OCI-LY1 (cell line): ENCODE data around the gene PRDX6.

Source experiments
- EZH2 ChIP-seq: fragments of 200-600 bp; sonication (generic), shearing (Covaris generic); IDR thresholded peaks from 2 replicates; pipeline ENCODE4 v1.8.0; 2017; ENCODE audit warnings: borderline replicate concordance, mixed run types, mild to moderate bottlenecking, antibody characterized with exemption, low read length, moderate library complexity, mixed read lengths
- TF ChIP-seq, protein P1 (sequence below): fragments of 200-600 bp; sonication (generic), shearing (Covaris generic); IDR thresholded peaks from 2 replicates; pipeline ENCODE4 v1.5.1; 2017; ENCODE audit warnings: mild to moderate bottlenecking, antibody characterized with exemption, low read length, moderate library complexity, mixed read lengths

DNA sequence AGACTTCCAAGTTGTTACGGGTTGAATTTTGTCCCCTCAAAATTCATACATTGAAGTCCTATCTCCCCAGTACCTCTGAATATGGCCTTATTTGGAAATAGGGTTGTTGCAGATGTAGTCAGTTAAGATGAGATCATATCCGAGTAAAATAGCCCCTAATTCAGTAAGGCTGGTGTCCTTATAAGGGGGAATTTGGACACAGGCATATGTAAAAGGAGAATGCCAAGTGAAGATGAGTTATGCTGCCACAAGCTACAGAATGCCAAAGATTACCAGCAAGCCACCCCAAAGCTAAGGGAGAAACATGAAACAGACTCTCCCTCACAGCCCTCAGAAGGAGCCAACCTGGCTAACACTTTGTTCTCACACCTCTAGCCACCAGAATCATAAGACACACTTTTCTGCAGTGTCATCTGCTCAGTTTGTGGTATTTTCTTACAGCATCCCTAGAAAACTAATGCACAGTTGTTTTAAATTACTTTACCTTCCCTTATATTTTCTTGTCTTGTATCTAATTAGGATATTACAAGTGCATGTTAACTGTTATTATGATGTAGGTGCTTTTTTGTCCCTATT is 43.3 kb upstream of the PRDX6 start:
- TF ChIP-seq EZH2: no peak
- TF ChIP-seq, protein P1, sequence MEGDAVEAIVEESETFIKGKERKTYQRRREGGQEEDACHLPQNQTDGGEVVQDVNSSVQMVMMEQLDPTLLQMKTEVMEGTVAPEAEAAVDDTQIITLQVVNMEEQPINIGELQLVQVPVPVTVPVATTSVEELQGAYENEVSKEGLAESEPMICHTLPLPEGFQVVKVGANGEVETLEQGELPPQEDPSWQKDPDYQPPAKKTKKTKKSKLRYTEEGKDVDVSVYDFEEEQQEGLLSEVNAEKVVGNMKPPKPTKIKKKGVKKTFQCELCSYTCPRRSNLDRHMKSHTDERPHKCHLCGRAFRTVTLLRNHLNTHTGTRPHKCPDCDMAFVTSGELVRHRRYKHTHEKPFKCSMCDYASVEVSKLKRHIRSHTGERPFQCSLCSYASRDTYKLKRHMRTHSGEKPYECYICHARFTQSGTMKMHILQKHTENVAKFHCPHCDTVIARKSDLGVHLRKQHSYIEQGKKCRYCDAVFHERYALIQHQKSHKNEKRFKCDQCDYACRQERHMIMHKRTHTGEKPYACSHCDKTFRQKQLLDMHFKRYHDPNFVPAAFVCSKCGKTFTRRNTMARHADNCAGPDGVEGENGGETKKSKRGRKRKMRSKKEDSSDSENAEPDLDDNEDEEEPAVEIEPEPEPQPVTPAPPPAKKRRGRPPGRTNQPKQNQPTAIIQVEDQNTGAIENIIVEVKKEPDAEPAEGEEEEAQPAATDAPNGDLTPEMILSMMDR: no peak
